ENCODE measurements around the gene SASH1. TPM values are rescaled to one million over a fixed set of nuclear protein-coding genes. Genes with fewer than 3 reads are reported as not detected.

Gene SASH1
- total and polyA plus RNA-seq, 2 of the 8 experiments (the other 6 are each of a cell fraction or from before 2014, with no cell fraction given): 6.0 to 20.2 TPM

DNA sequence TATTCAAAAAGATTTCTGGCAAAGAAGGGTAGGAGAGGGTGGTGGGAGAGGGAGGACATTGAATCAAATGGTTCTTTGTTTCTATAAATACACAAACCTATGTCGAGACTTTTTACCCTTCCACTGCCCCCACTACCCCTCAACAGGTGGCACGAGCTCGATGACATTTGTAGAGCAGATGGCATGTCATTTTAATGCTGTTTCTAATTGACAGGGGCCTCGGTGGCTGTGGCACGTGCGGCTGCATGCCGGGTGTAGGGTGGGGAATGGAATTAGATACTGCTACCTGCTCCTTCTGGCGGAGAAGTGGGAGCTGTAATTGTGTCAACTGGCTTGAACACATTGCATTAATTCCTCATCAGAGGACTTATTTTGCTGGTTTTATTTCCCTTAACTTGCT, 29.1 kb upstream of the SASH1 start:
- no peak overlapping the region for H4K8ac ChIP-seq (ENCODE audit: extremely low read depth, insufficient read depth, low read length)
- DNase-seq (ENCODE audit: low read depth in 1 of 2, low spot score in 2 of 2) (no peak), FAIRE-seq (no peak)
- no peak overlapping the region for H2BK12ac ChIP-seq (ENCODE audit: low read depth, low read length)
- ChIA-PET POLR2A (ENCODE audit: partially characterized antibody) (interaction anchor here (0.8 to 1.1 kb wide), 2 partner anchors 10 to 29 kb away, joined by 3 to 4 read pairs; partner anchors contain the start of gene SASH1), CTCF (ENCODE audit: partially characterized antibody) (interaction anchor here (0.5 to 1.8 kb wide), 8 partner anchors 12 to 136 kb away, joined by 3 to 7 read pairs (median 4); no protein-coding TSS in a partner anchor)
- no peak overlapping the region for H3K27ac ChIP-seq (ENCODE audit: low read depth, low read length)
- H3K4me3 ChIP-seq (ENCODE audit: extremely low read depth in 1 of 4, insufficient read depth in 2 of 4, low read depth in 3 of 4, low read length in 4 of 4): no peak overlapping the region
- no peak overlapping the region for H3K14ac ChIP-seq (ENCODE audit: insufficient read length)
- H2AK5ac ChIP-seq (ENCODE audit: low read depth, low read length): no peak overlapping the region
- H3K36me3 ChIP-seq (ENCODE audit: control insufficient read depth in 2 of 4, insufficient read depth in 4 of 4, low read length in 3 of 4): no peaks in the 10 kb centered on the region
- H3K27me3 ChIP-seq (replicated peaks in 1 of 4; ENCODE audit: control insufficient read depth in 3 of 4, extremely low read depth in 1 of 4, insufficient read depth in 3 of 4, low read length in 3 of 4): no peaks in the 10 kb centered on the region
- H3K18ac ChIP-seq (ENCODE audit: extremely low read depth, low read length): no peak overlapping the region
- H3K4ac ChIP-seq (replicated peaks; ENCODE audit: insufficient read length, low read depth, low read length): no peak overlapping the region
- no peak overlapping the region for H3K23ac ChIP-seq (ENCODE audit: insufficient read length)
- no peak overlapping the region for H2BK15ac ChIP-seq (ENCODE audit: low read length)
- H3K9ac ChIP-seq (replicated peaks in 1 of 4; ENCODE audit: extremely low read depth in 1 of 4, low read depth in 3 of 4, low read length in 3 of 4): no peak overlapping the region
- H4K20me1 ChIP-seq (replicated peaks in 1 of 2; ENCODE audit: control insufficient read depth in 1 of 2, insufficient read depth in 2 of 2, low read length in 2 of 2): no peaks in the 10 kb centered on the region
- no peak overlapping the region for H3K4me2 ChIP-seq (ENCODE audit: insufficient read depth in 1 of 2, low read depth in 2 of 2, low read length in 2 of 2)
- 0 out of 2 replicates have a peak overlapping the region, but pooled peaks have one; percentile 31 for H2AFZ ChIP-seq (ENCODE audit: low read length)
- H3K79me2 ChIP-seq (ENCODE audit: control insufficient read depth in 1 of 2, insufficient read depth in 2 of 2, low read length in 2 of 2): no peaks in the 10 kb centered on the region
- H3K23me2 ChIP-seq (ENCODE audit: low read depth, low read length): no peaks in the 10 kb centered on the region
- no peak overlapping the region for H2BK5ac ChIP-seq (ENCODE audit: low read depth, low read length)
- WGBS, 2 experiments (ENCODE audit: extremely low coverage in 1 of 2, insufficient coverage in 1 of 2, insufficient read length in 1 of 2, insufficient replicate concordance in 2 of 2, low coverage in 1 of 2, low lambda C conversion rate in 2 of 2, missing lambda C conversion rate in 1 of 2): 76% methylated on average over 8 of the region's 8 CpGs; no CpG with 5 or more reads in 1 of the 2 experiments
- no peaks in the 10 kb centered on the region for H3K79me1 ChIP-seq (ENCODE audit: low read depth, low read length)
- no peak overlapping the region for H3K56ac ChIP-seq (replicated peaks; ENCODE audit: insufficient read length, low read depth, low read length)
- H3K9me3 ChIP-seq (ENCODE audit: insufficient read depth in 2 of 2, low read depth in 1 of 2, low read length in 1 of 2): no peaks in the 10 kb centered on the region
- no peak overlapping the region for H4K5ac ChIP-seq (ENCODE audit: insufficient read length, low read depth, low read length)
- no peak overlapping the region for H4K91ac ChIP-seq (replicated peaks; ENCODE audit: insufficient read length, low read length)
- H2BK20ac ChIP-seq (ENCODE audit: low read length): no peak overlapping the region
- H3K4me1 ChIP-seq (replicated peaks in 1 of 4; ENCODE audit: control insufficient read depth in 3 of 4, insufficient read depth in 4 of 4, low read length in 3 of 4): peaks cover 0 to 5% (median 1%) of the 10 kb centered on the region in 4 experiments; a peak in 3 of 7 replicates
- H2BK120ac ChIP-seq (replicated peaks; ENCODE audit: low read depth, low read length): no peak overlapping the region
- no peak for TF ChIP-seq RBBP5 (IDR thresholded peaks at IDR 0.05; ENCODE audit: borderline replicate concordance, low read depth, low read length)
- TF ChIP-seq PHF8 (conservative IDR thresholded peaks at IDR 0.05; ENCODE audit: low read depth, low read length): no peak
- no peak for TF ChIP-seq GTF2F1 (IDR thresholded peaks at IDR 0.05; ENCODE audit: borderline replicate concordance, low read depth, low read length)
- TF ChIP-seq CREB1 (IDR thresholded peaks at IDR 0.05): no peak
- TF ChIP-seq JUND (IDR thresholded peaks at IDR 0.05; ENCODE audit: low read length): no peak
- no peak for TF ChIP-seq TEAD4 (IDR thresholded peaks at IDR 0.05; ENCODE audit: low read depth, low read length)
- no peak for TF ChIP-seq BCL11A (IDR thresholded peaks at IDR 0.05; ENCODE audit: low read depth in 2 of 2, low read length in 2 of 2)
- TF ChIP-seq CHD2 (IDR thresholded peaks at IDR 0.05; ENCODE audit: low read length): no peak
- TF ChIP-seq HDAC6 (IDR thresholded peaks at IDR 0.05; ENCODE audit: low read depth, low read length): no peak

Measured in H1 (cell line).